Measurements from ENCODE around the gene POLR1A. TPM values are rescaled to one million over a fixed set of nuclear protein-coding genes. Genes with fewer than 3 reads are reported as not detected.

Gene POLR1A
- total RNA-seq, 1 donor from 2014 or later, result 43.2 TPM

DNA sequence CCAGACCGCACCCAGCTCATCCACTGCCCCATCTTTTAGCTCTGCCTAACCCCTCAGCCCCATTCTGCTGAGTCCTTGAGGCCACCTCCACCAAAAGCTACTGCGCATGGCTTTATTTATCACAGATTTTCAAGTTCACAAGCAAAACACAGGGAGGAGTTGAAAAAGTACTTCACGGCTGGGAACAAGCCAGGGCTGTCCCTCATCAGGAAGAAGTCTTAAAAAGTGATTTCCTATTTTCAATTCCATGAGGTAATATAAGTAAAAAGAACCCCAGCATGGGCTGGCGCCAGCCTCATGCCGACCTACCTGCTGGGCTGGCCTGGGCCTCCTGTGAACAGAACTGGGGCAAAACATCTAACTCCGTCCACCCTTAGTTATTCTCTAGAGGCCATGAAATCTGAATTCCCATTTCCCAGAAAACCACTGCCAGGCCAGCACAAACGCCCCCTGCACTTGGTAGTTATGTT is 69.0 kb downstream of the POLR1A start:
- Mint-ChIP-seq H3K9me3 (ENCODE audit: unreplicated experiment) (no peaks in the 10 kb centered on the region), H3K36me3 (ENCODE audit: unreplicated experiment) (peaks cover 35% of the 10 kb centered on the region), H3K4me3 (ENCODE audit: unreplicated experiment) (peak overlapping the region; percentile 46), H3K27ac (ENCODE audit: unreplicated experiment) (peak overlapping the region; percentile 97), H3K27me3 (ENCODE audit: unreplicated experiment) (no peaks in the 10 kb centered on the region), H3K4me1 (ENCODE audit: unreplicated experiment) (peaks cover 46% of the 10 kb centered on the region)
- TF ChIP-seq, protein P1, sequence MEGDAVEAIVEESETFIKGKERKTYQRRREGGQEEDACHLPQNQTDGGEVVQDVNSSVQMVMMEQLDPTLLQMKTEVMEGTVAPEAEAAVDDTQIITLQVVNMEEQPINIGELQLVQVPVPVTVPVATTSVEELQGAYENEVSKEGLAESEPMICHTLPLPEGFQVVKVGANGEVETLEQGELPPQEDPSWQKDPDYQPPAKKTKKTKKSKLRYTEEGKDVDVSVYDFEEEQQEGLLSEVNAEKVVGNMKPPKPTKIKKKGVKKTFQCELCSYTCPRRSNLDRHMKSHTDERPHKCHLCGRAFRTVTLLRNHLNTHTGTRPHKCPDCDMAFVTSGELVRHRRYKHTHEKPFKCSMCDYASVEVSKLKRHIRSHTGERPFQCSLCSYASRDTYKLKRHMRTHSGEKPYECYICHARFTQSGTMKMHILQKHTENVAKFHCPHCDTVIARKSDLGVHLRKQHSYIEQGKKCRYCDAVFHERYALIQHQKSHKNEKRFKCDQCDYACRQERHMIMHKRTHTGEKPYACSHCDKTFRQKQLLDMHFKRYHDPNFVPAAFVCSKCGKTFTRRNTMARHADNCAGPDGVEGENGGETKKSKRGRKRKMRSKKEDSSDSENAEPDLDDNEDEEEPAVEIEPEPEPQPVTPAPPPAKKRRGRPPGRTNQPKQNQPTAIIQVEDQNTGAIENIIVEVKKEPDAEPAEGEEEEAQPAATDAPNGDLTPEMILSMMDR (IDR thresholded peaks at IDR 0.05), result no peak
- DNase-seq (ENCODE audit: extremely low spot score, unreplicated experiment), result no peak

DNA sequence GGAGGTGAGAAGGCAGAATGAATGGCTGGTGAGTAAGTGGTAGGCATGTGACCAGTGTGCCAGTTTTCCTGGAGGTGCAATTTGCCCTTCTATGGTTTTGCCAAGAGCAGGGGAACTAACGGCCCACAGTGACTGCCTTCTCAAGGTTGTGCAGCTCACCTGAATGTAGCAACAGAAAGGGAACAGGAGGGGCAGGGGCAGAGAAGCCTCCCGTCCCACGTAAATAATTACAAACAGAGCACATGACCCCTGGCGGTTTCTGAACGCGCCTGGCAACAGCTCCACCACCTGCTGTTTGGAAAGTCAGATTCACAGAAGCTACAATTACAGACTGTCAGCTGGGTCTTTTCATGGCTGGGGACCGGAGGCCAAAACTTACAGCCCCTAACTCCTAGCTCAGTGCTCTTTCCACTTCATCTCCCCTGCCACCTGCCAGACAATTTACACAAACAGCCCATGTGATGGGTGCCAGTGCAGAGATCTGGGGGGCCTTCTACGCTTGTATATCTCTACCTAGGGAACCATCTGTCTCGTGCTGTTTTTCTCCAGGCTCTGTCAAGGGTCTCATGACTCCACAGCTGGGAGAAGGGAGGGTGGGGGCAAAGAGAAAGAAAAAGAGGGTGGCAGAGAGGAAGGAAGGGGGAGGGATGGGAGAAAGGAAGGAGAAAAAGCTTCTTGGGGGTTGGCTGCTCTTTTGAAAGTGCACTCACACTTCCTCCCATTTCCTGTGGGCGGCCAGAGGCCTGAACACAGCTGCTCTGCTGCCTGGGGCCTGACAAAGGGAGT is 69.6 kb downstream of the POLR1A start:
- Mint-ChIP-seq H3K4me1 (ENCODE audit: unreplicated experiment) (peaks cover 46% of the 10 kb centered on the region), H3K4me3 (ENCODE audit: unreplicated experiment) (peak overlapping the region; percentile 46), H3K9me3 (ENCODE audit: unreplicated experiment) (no peaks in the 10 kb centered on the region), H3K36me3 (ENCODE audit: unreplicated experiment) (peaks cover 40% of the 10 kb centered on the region), H3K27me3 (ENCODE audit: unreplicated experiment) (no peaks in the 10 kb centered on the region), H3K27ac (ENCODE audit: unreplicated experiment) (peak overlapping the region; percentile 97)
- TF ChIP-seq, protein P1 (IDR thresholded peaks at IDR 0.05), result peak; percentile 26
- DNase-seq (ENCODE audit: extremely low spot score, unreplicated experiment), result no peak

DNA sequence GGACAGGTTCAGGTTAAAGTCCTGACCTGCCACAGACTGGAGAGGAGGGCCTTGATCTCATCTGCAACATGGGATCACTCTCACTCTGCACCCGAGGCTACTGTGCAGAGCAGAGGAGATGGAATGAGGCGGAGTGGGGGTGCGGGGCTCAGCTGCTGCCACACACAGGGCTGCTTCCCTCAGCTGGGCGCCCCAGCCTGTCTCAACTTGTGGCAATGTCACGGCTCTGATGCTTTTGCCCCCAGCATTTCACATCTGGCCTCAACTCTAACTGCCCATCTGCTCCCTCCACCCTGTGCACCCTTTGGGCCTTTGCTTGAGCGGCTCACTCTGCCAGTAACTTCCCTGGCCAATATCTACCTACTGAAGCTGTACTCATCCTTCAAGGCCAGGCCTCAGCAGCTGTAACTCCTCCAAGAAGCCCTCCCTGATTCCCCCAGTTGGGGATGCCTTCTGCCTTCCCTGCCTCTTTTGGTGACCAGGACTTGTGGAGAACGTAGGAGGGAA is 70.3 kb downstream of the POLR1A start:
- Mint-ChIP-seq H3K27me3 (ENCODE audit: unreplicated experiment) (no peaks in the 10 kb centered on the region), H3K27ac (ENCODE audit: unreplicated experiment) (peak overlapping the region; percentile 97), H3K9me3 (ENCODE audit: unreplicated experiment) (no peaks in the 10 kb centered on the region), H3K4me3 (ENCODE audit: unreplicated experiment) (no peak overlapping the region), H3K4me1 (ENCODE audit: unreplicated experiment) (peaks cover 46% of the 10 kb centered on the region), H3K36me3 (ENCODE audit: unreplicated experiment) (peaks cover 41% of the 10 kb centered on the region)
- no peak for DNase-seq (ENCODE audit: extremely low spot score, unreplicated experiment)
- TF ChIP-seq, protein P1 (IDR thresholded peaks at IDR 0.05), result no peak

DNA sequence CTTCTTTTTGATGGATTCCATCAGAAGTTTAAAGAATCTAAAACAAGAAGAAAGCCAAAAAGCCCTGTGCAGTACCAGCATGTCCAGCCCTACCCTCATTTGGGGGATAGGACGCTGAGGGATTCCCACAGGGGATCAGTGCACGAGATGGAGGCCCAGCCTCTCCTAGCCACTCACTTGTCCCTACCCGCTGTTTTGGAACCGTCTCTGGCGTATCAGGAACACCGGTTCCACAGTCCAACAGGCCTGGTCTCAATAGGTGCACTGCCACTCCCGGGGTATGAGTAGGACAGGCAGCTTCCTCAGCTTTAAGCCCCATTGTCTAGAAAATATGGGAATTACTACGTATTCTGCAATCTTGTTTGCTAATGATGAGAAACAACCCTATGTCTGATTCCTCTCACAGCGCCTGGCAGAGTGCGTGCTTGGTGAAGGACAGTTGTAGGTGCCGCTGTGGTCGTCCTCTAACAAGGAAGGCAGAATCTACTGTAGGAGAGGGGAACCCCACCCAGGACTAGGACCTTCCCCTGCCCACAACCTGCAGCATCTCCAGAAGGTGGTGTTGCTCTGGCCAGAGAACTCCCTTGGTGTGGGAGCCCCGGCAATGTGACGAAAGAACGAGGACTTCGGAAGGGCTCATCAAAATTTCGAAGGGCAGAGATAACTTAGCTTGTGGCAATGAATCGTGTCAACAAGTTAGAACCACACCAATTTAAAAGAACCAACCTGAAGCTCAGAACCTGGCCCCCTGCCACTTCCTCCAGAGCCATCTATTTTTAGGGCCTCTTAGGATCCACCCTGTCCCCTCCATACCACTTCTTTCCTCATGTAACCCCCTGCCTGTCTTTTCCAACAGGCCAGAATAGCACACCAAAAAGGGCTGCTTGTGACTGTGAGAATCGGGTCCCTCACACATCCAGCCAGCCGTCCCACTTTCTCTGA is 71.7 kb downstream of the POLR1A start:
- DNase-seq (ENCODE audit: extremely low spot score, unreplicated experiment), result no peak
- peaks cover 41% of the 10 kb centered on the region for H3K36me3 Mint-ChIP-seq (ENCODE audit: unreplicated experiment)
- H3K4me3 Mint-ChIP-seq (ENCODE audit: unreplicated experiment), result no peak overlapping the region
- H3K27ac Mint-ChIP-seq (ENCODE audit: unreplicated experiment), result no peak overlapping the region
- peaks cover 46% of the 10 kb centered on the region for H3K4me1 Mint-ChIP-seq (ENCODE audit: unreplicated experiment)
- no peaks in the 10 kb centered on the region for H3K9me3 Mint-ChIP-seq (ENCODE audit: unreplicated experiment)
- no peaks in the 10 kb centered on the region for H3K27me3 Mint-ChIP-seq (ENCODE audit: unreplicated experiment)
- TF ChIP-seq, protein P1 (IDR thresholded peaks at IDR 0.05), result no peak
